Measurements from ENCODE around the gene IKBIP.
A peak's percentile ranks its signal among the peaks of the same experiment; 100 is the strongest.
"Not testable (repeated sequence)": the region's sequence is repeated elsewhere in the genome, so short reads cannot be mapped to it uniquely, and the experiment has no call there.

IKBIP gene, protein sequence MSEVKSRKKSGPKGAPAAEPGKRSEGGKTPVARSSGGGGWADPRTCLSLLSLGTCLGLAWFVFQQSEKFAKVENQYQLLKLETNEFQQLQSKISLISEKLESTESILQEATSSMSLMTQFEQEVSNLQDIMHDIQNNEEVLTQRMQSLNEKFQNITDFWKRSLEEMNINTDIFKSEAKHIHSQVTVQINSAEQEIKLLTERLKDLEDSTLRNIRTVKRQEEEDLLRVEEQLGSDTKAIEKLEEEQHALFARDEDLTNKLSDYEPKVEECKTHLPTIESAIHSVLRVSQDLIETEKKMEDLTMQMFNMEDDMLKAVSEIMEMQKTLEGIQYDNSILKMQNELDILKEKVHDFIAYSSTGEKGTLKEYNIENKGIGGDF

GRCh38 chr12:98644712-98645571, at the start of gene IKBIP, which contains the start of gene APAF1:
IKBIP (minus strand) TSS chr12:98644788; CDS start chr12:98644701, 87 bp downstream.
APAF1 (plus strand) TSS chr12:98645290; CDS start chr12:98648360, 3,070 bp downstream.
- peak; percentile 99 for DNase-seq

DNA sequence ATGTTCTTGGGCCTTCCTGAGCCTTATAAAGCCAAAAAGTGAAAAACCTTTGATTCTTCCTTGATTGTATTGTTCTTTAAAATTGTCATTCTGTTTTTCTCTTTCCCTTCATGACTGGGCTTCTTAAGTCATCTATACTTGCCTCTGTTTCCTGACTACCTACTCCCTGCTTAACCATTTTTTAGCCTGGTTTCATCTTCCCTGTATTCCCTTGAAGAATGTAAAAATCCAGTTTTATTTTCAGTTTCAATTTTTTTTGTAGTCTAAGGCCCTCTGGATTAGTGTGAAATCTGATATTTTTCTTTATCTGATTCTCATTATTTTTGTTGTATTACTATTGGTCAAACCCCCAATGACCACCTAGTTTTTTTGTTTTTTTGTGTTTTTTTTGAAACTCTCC, 46.8 kb upstream of the IKBIP start:
- DNase-seq, result no peak

DNA sequence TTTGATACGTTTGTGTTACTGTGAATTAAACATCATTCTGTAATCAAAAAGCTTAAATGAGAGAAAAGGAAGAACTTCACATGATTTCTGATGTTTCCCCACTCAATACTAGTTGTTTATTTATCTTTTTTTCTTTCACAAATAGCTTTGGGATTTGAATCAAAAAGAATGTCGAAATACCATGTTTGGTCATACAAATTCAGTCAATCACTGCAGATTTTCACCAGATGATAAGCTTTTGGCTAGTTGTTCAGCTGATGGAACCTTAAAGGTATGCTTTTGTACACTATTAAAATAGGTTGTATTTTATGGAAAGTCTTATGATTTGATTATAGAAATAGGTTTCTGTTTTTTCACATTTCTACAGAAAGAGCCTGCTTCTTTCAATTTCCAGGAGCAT, 42.0 kb upstream of the IKBIP start:
- DNase-seq, result no peak

DNA sequence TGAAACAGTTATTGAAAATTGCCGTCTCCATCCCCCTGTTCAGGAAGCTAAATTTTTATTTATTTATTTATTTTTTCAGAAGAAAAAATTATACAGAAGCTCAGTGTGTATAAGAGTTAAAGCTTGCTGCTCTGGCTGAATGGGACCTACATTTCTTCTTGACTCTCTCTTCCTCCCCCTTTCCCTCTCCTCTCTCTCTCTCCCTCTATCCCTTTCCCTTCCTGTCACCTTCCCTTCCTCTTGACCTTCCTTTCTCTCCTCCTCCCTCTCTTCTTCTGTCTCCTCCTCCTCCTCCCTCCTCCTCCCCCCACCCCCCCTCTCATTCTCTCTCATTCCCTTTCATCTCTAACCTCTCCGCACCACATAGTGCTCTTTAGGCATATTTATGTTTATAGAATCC, 39.6 kb upstream of the IKBIP start:
- DNase-seq, result no peak

DNA sequence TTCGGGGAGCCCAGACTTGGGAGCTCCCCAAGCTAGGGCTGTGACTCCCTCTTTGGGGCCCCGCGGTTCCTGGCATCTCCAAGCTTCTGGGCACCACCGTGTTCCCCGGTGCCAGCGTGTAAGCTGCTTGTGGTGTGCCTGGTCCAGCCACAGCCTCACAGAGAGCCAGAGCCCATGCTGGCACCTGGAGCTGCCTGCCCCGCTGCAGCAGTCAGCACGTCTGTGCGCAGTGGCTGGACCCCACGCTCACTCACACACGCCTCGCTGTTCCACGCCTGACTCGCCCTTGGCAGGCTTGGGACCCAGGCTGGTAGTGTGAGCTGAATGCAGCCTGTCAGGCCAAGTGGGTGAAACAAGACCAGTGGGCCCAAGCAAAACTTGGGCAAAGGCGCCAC, 35.0 kb upstream of the IKBIP start:
- DNase-seq, result no peak

GRCh38 chr12:98678946-98679610, 34.5 kb upstream of the IKBIP start:
- DNase-seq, result no peak

DNA sequence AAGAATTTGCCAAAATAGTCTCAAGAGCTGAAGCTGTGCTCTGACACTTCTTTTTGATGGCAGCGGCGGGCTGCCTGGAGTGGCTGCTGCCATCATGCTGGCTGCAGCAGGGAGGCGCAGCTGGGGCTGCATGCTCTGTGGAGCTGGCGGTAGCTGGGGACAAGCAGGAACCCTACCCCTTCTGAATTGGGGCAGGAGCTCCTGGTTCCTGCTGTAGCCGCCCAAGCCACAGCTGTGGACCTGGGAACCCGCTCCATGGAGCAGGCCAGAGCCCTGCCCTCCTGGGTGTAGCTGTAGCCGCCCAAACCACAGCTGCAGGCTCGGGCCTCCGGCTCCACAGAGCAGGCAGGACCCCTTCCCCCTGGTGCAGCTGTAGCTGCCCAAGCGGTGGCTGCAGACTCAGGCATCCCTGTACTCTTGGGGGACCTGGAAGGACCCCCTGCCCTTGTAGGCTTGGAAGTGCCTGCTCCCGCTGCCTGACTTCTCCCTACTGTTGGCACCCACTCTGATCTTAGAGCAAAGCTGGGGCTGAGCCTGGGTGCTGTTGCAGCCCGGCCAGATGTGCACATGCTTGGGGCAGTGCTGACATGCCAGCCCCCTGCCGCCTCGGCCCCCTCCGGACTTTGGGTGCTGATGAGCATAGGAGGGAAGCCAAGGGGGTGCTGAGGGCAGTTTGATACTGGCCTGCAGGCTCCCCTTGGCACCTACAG, 33.8 kb upstream of the IKBIP start:
- DNase-seq, result no peak

DNA sequence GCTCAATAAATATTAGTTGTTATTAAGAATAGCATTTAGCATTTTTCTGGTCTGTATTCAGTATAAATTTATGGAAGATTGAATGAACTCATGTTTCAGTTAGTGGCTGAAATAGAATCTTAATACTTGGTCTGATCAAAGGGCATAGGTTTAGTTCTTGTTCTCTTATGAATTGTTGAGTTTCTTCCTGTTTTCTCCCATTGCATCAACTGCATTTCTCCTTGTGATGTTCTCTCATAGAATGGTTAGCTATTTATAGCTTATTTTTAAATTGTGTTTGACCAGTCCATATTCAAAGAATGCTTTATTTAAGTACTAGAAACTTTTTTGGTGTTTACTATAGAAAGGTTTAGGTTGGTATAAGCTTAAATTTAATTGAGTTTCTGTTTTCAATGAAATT, 30.3 kb upstream of the IKBIP start:
- DNase-seq, result no peak

- DNase-seq, result no peak
Observed at GRCh38 chr12:98671459-98671858, 26.9 kb upstream of the IKBIP start.

GRCh38 chr12:98669751-98670150, 25.2 kb upstream of the IKBIP start:
- DNase-seq, result peak; percentile 63

GRCh38 chr12:98660521-98660920, 15.9 kb upstream of the IKBIP start:
- DNase-seq, result no peak

DNA sequence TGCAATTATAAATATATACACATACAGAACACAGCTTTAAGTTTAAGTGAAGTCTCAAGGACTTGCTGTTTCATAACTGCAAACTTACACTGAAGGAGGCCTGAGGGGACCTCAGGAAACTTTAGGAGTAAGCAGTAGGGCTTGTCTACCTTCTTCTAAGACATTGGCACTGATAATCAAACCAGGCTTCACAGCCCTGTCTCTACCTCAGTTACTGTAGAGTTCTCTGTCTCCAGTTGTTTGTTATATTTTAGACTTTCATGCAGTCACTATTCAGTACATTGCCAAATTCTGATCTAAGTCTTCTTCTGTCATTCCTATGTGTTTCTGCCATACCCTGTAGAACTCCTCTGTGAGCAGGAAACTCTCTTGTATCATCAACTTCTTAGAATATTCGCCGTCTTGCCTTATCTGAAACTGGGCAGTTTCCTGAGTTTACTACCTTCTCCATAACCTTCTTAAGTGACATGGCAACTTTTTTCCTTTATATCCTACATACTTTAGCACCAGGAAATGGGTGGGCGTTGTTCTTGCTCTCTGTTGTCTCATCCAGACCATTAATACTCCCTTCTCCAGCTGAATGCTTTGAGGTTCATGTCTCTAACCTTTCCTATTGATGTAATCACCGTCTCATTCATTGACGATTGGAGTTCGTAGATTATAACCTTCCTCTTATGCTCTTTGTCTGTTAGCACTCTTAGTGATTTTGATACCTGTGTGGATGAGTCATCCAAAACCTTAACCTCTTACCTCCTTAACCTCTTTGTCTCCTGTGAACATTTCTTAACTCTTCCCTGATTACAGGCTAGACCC, 11.9 kb upstream of the IKBIP start:
- no peak for DNase-seq

GRCh38 chr12:98653866-98654493, 9.4 kb upstream of the IKBIP start:
- peak; percentile 79 for DNase-seq

GRCh38 chr12:98651328-98651727, 6.7 kb upstream of the IKBIP start:
- DNase-seq, result no peak

DNA sequence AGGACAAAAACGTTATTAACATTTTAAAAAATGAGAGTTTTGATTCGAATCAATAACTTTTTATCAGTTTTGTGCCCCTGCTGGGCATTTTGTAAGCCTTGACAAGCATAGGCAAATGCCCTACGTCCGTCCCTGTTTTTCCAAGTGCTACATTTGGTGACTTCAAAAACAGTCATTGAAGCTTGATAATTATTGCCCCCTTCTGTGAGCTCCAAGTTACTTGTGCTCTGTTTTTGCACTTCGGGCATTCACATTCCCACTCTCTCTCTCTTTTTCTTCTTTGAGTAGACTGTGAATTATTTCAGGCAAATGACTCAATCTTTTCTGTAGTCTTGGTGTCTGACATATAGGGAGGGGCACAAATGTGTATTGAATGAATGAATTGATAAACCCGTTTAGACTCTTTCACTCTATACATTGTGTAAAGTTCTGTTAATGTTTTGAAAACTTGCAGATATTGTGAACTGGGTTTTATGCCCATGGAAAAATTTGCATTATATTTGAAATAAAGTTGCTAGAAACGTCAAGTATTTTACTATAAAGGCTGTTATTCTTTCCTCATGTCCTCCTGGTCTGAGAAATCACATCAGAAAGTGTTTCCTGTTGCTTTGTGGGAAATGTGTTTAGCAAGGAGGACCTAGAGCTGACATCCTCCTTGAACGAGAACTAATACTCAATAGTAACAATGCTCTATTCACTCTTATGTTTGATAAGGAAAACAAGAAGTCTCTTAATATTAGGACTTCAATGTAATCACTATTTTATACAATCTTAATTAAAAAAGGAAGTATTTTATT, 1.9 kb upstream of the IKBIP start:
- DNase-seq, result peak; percentile 33

DNA sequence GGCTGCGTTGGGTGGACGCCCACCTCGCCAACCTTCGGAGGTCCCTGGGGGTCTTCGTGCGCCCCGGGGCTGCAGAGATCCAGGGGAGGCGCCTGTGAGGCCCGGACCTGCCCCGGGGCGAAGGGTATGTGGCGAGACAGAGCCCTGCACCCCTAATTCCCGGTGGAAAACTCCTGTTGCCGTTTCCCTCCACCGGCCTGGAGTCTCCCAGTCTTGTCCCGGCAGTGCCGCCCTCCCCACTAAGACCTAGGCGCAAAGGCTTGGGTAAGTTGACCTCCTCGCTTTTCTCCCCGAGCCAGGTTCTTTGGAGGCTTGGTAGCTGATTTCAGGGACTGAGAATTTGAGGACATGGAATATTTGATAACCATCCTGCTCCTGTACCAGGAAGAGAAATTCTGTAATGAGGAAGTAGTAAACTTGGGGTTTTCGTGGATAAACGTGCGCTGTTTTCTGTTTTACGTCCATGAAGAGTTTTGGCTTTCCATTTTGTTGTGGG, 1.0 kb upstream of the IKBIP start:
- peak; percentile 55 for DNase-seq

DNA sequence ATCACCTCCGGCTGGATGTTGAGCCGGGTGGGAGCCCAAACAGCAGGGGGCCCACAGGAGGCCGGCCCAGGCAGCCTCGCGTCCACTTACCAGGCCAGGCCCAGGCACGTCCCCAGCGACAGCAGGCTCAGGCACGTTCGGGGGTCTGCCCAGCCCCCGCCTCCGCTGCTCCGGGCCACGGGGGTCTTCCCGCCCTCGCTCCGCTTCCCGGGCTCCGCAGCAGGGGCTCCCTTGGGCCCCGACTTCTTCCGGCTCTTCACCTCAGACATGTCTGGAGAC, 216 bp downstream of the IKBIP start:
- peak; percentile 73 for DNase-seq

DNA sequence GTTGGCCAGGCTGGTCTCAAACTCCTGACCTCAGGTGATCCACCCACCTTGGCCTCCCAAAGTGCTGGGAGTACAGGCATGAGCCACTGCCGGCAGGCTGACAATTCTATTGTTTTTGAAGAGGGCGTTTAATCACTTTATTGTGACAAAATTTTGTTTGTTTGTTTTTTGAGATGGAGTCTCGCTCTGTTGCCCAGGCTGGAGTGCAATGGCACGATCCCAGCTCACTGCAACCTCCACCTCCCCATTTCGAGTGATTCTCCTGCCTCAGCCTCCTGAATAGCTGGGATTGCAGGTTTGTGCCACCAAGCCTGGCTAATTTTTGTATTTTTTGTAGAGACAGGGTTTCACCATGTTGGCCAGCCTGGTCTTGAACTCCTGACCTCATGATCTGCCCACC, 1.8 kb downstream of the IKBIP start:
- DNase-seq, result not testable (repeated sequence)

DNA sequence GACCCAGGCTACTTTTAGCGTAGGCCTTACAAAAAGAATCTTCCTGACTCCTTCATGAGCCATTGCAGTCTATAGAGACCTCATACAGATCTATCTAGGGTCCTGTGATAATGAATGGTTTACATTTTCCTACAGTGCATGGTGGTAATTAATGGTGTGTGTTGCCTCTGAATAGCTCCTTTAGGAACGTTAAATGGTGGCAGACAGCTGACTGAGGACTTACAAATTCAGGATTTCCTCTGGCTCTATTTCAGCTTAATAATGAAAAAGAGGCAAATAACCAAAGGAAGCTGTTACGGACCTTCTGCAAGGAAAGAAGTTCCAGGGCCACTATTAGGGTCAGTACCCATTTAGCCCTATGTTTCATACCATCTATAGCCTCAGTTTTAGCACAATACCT, 5.1 kb downstream of the IKBIP start:
- peak; percentile 62 for DNase-seq

- DNase-seq, result no peak
Observed at GRCh38 chr12:98638009-98638408, 6.6 kb downstream of the IKBIP start.

DNA sequence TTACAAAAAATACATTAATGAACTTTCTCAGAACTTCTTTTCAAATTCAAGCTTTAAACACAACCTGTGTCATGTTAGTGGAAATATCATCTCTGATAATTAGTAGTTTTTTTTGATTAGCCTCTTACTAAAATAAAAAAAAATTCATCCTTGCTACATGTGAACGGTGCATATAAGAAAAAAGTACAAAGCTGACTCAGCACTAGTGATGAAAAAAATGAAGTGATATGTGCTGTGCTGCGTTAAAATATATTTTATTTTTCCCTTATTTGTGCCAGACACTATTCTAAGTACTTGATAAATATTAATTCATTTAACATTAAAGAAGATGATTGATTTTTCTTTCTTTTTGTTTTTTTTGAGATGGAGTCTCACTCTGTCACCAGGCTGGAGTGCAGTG, 7.5 kb downstream of the IKBIP start:
- DNase-seq, result no peak

Data from NCI-H69 (cell line).